ENCODE measurements around the gene NAXE. TPM values are rescaled to one million over a fixed set of nuclear protein-coding genes. Genes with fewer than 3 reads are reported as not detected.

NAXE gene
- polyA plus RNA-seq, 1 experiment: 63.3 TPM

- no peak for TF ChIP-seq CTCF (IDR thresholded peaks at IDR 0.05; ENCODE audit: insufficient read depth, low read depth, low read length)
- no peak for DNase-seq (ENCODE audit: low read depth)
- H3K4me3 ChIP-seq (ENCODE audit: low read depth, low read length): no peak overlapping the region
- H3K27me3 ChIP-seq (ENCODE audit: control insufficient read depth, insufficient read depth, low read length): peaks cover 67% of the 10 kb centered on the region
- CTCF ChIA-PET: interaction anchor here (0.9 to 5.5 kb wide), 6 partner anchors 10 to 253 kb away, joined by 3 to 32 read pairs (median 4); partner anchors contain the start of gene NES
- H3K36me3 ChIP-seq (ENCODE audit: control insufficient read depth, insufficient read depth, low read length): no peaks in the 10 kb centered on the region
- POLR2A ChIA-PET: no interaction called here
These were observed 46.8 kb downstream of the NAXE start for GRCh38 chr1:156638189-156638985.

GRCh38 chr1:156639601-156640101 is 48.1 kb downstream of the NAXE start:
- POLR2A ChIA-PET: no interaction called here
- TF ChIP-seq CTCF (IDR thresholded peaks at IDR 0.05; ENCODE audit: insufficient read depth, low read depth, low read length): no peak
- peaks cover 70% of the 10 kb centered on the region for H3K27me3 ChIP-seq (ENCODE audit: control insufficient read depth, insufficient read depth, low read length)
- H3K36me3 ChIP-seq (ENCODE audit: control insufficient read depth, insufficient read depth, low read length): no peaks in the 10 kb centered on the region
- CTCF ChIA-PET: interaction anchor here (0.5 to 5.5 kb wide), 5 partner anchors 14 to 146 kb away, joined by 3 to 32 read pairs (median 3); partner anchors contain the start of gene NES
- DNase-seq (ENCODE audit: low read depth): no peak
- H3K4me3 ChIP-seq (ENCODE audit: low read depth, low read length): no peak overlapping the region

GRCh38 chr1:156640842-156641706 is 49.5 kb downstream of the NAXE start:
- no peak for TF ChIP-seq CTCF (IDR thresholded peaks at IDR 0.05; ENCODE audit: insufficient read depth, low read depth, low read length)
- Histone ChIP-seq H3K4me3 (ENCODE audit: low read depth, low read length) (no peak overlapping the region), H3K36me3 (ENCODE audit: control insufficient read depth, insufficient read depth, low read length) (no peaks in the 10 kb centered on the region), H3K27me3 (ENCODE audit: control insufficient read depth, insufficient read depth, low read length) (peaks cover 75% of the 10 kb centered on the region)
- no peak for DNase-seq (ENCODE audit: low read depth)
- ChIA-PET CTCF (interaction anchor here (0.6 to 5.5 kb wide), 7 partner anchors 13 to 57 kb away, joined by 3 to 32 read pairs (median 3); no protein-coding TSS in a partner anchor), POLR2A (no interaction called here)

- TF ChIP-seq CTCF (IDR thresholded peaks at IDR 0.05; ENCODE audit: insufficient read depth, low read depth, low read length): no peak
- POLR2A ChIA-PET: no interaction called here
These were observed 50.2 kb downstream of the NAXE start, which contains the start of gene BCAN for GRCh38 chr1:156641761-156642264. Gene BCAN, plus strand, starts transcription at chr1:156642117. Its CDS starts 3,938 bp downstream, at chr1:156646055.

More at GRCh38 chr1:156641761-156642264, 50.2 kb downstream of the NAXE start, which contains the start of gene BCAN:
- DNase-seq (ENCODE audit: low read depth): no peak
- Histone ChIP-seq H3K4me3 (ENCODE audit: low read depth, low read length) (no peak within 1 kb of the TSS), H3K36me3 (ENCODE audit: control insufficient read depth, insufficient read depth, low read length) (no peaks in the 10 kb centered on the region), H3K27me3 (ENCODE audit: control insufficient read depth, insufficient read depth, low read length) (peaks cover 80% of the 10 kb centered on the region)
- CTCF ChIA-PET: interaction anchor here (0.9 to 4.2 kb wide), 7 partner anchors 14 to 256 kb away, joined by 3 to 27 read pairs (median 4); no protein-coding TSS in a partner anchor
